Brain microvascular endothelial cell (primary cell): ENCODE measurements around the gene ADGRL3.
"Not testable (repeated sequence)": the region's sequence is repeated elsewhere in the genome, so short reads cannot be mapped to it uniquely, and the experiment has no call there.

Experiments used
- DNase-seq: peaks from one replicate; pipeline ENCODE4 v3.0.0-alpha.2; 2020
- H3K27ac ChIP-seq: fragments of 250-450 bp; sonication (Bioruptor Pico); 2 replicates; pipeline ENCODE4 v1.5.1; 2020; ENCODE audit warnings: mild to moderate bottlenecking, moderate library complexity
- H3K27me3 ChIP-seq: fragments of 250-450 bp; sonication (Bioruptor Pico); replicated peaks from 2 replicates; pipeline ENCODE4 v1.5.1; 2020; ENCODE audit warnings: mild to moderate bottlenecking
- H3K36me3 ChIP-seq: fragments of 250-450 bp; sonication (Bioruptor Pico); replicated peaks from 2 replicates; pipeline ENCODE4 v1.5.1; 2020; ENCODE audit warnings: mild to moderate bottlenecking
- H3K4me3 ChIP-seq: 2 replicates; pipeline ENCODE4 v1.5.1; 2011; ENCODE audit warnings: low read depth, mild to moderate bottlenecking, control low read depth, low read length, moderate library complexity
- CTCF ChIP-seq: IDR thresholded peaks from 2 replicates; pipeline ENCODE4 v1.5.1; 2011; ENCODE audit warnings: low read depth, mild to moderate bottlenecking, moderate library complexity, low read length, control low read depth, inconsistent platforms; ENCODE audit errors: missing control alignments
- in situ Hi-C: cut with HindIII; loops from 2 replicates; pipeline ENCODE4 v1.10.0; 2017; ENCODE audit warnings: low sequenced_read_pairs, low pct_ligation_motif_present

The ADGRL3 gene

GRCh38 chr4:61336488-61336887, 136.4 kb downstream of the ADGRL3 start:
- no peak for TF ChIP-seq CTCF
- no peaks in the 10 kb centered on the region for H3K27me3 ChIP-seq
- H3K27ac ChIP-seq: no peak overlapping the region
- in situ Hi-C loops: no loop called here
- no peak for DNase-seq
- no peak overlapping the region for H3K4me3 ChIP-seq
- no peaks in the 10 kb centered on the region for H3K36me3 ChIP-seq

DNA sequence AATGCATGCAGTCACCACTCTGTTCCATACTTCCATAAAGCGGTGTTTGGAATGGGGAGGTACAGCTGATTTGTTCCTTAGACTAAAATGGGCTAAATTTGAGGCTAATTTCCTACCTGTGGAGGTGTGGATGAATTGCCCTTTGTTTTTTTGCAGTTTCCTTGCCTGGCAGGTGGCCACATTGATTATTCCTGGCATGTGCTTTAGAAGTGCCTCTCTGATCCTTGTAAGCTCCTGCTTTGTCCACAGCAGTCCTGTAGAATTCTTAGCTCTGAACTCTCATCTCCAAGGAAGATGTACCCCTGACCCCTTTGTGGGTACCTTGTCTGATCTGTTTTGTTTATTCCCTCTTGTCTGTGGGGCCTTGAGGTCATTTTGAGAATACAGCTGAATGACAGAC, 136.8 kb downstream of the ADGRL3 start:
- H3K27me3 ChIP-seq: no peaks in the 10 kb centered on the region
- no peak for DNase-seq
- in situ Hi-C loops: no loop called here
- H3K27ac ChIP-seq: no peak overlapping the region
- H3K36me3 ChIP-seq: no peaks in the 10 kb centered on the region
- TF ChIP-seq CTCF: no peak
- no peak overlapping the region for H3K4me3 ChIP-seq

- DNase-seq: no peak
- TF ChIP-seq CTCF: no peak
- H3K4me3 ChIP-seq: no peak overlapping the region
Measured at GRCh38 chr4:61342061-61342460, 141.9 kb downstream of the ADGRL3 start.

DNA sequence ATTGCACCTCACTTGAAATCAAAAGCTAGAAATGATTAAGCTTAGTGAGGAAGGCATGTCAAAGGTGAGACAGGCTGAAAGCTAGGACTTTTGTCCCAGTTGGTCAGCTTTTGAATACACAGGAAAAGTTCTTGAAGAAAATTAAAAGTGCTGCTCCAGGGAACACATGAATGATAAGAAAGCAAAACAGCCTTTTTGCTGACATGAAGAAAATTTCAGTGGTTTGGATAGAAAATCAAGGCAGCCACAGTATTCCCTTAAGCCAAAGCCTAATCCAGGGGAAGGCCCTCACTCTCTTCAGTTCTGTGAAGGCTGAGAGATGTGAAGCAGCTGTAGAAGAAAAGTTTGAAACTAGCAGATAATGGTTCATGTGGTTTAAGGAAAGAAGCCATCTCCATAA, 150.8 kb downstream of the ADGRL3 start:
- Histone ChIP-seq H3K27me3 (no peaks in the 10 kb centered on the region), H3K27ac (no peak overlapping the region), H3K4me3 (no peak overlapping the region), H3K36me3 (no peaks in the 10 kb centered on the region)
- in situ Hi-C loops: no loop called here
- no peak for DNase-seq
- no peak for TF ChIP-seq CTCF

More at GRCh38 chr4:61342061-61342460, 141.9 kb downstream of the ADGRL3 start:
- in situ Hi-C loops: no loop called here
- Histone ChIP-seq H3K27ac (no peak overlapping the region), H3K27me3 (no peaks in the 10 kb centered on the region), H3K36me3 (no peaks in the 10 kb centered on the region)

- Histone ChIP-seq H3K27me3 (no peaks in the 10 kb centered on the region), H3K4me3 (no peak overlapping the region), H3K27ac (no peak overlapping the region), H3K36me3 (no peaks in the 10 kb centered on the region)
- in situ Hi-C loops: no loop called here
- no peak for DNase-seq
- no peak for TF ChIP-seq CTCF
Measured at GRCh38 chr4:61356696-61357095, 156.6 kb downstream of the ADGRL3 start.

- Histone ChIP-seq H3K36me3 (no peaks in the 10 kb centered on the region), H3K4me3 (no peak overlapping the region), H3K27me3 (no peaks in the 10 kb centered on the region), H3K27ac (no peak overlapping the region)
- DNase-seq: no peak
- TF ChIP-seq CTCF: no peak
- in situ Hi-C loops: no loop called here
Measured at GRCh38 chr4:61359301-61359700, 159.2 kb downstream of the ADGRL3 start.

DNA sequence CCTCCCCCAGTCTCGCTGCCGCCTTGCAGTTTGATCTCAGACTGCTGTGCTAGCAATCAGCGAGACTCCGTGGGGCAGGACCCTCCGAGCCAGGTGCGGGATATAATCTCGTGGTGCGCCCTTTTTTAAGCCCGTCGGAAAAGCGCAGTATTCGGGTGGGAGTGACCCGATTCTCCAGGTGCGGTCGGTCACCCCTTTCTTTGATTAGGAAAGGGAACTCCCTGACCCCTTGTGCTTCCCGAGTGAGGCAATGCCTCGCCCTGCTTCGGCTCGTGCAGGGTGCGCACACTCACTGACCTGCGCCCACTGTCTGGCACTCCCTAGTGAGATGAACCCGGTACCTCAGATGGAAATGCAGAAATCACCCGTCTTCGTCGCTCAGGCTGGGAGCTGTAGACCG, 172.7 kb downstream of the ADGRL3 start:
- H3K4me3 ChIP-seq, H3K36me3 ChIP-seq, DNase-seq, H3K27ac ChIP-seq, in situ Hi-C loops, H3K27me3 ChIP-seq: not testable (repeated sequence)
